ENCODE data around the gene RELA.
"Not testable (repeated sequence)": the region's sequence is repeated elsewhere in the genome, so short reads cannot be mapped to it uniquely, and the experiment has no call there.

The RELA gene

GRCh38 chr11:65672180-65672860 is 9.6 kb upstream of the RELA start:
- no peak for DNase-seq (ENCODE audit: low read depth)

DNA sequence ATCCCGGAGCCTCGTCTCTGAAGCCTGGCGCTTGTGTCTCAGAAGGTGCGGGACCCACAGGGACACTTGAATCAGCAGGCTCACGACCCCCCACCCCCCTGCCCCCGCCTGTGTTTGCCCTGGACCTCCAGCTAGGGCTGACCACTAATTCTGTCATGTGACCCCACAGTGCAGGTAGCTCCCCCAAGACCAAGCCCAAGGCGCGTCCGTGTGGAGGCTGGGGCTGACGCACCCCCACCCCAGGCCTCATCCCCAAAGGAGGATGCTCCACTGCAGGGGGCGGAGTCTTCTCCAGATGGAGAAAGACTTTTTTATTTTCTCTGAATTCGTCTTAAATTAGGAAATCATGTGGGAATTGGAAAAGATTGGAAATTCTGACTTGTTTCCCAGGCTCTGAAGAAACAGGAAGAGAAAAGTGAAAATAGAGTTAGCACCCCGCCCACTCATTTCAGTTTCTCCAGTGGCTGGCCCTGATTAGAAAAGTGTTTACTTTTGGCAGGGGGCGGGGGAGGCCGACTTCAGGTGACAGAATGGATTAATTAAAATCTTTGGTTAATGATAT is 1.0 kb upstream of the RELA start:
- peak; percentile 77 for DNase-seq (ENCODE audit: low read depth)

- DNase-seq (ENCODE audit: low read depth): no peak
These were observed 393 bp downstream of the RELA start for GRCh38 chr11:65662247-65662798.

GRCh38 chr11:65661599-65662246 is 993 bp downstream of the RELA start:
- no peak for DNase-seq (ENCODE audit: low read depth)

- not testable (repeated sequence) for DNase-seq (ENCODE audit: low read depth)
These were observed 1.8 kb downstream of the RELA start for GRCh38 chr11:65660908-65661307.

GRCh38 chr11:65660038-65660437 is 2.7 kb downstream of the RELA start:
- no peak for DNase-seq (ENCODE audit: low read depth)

DNA sequence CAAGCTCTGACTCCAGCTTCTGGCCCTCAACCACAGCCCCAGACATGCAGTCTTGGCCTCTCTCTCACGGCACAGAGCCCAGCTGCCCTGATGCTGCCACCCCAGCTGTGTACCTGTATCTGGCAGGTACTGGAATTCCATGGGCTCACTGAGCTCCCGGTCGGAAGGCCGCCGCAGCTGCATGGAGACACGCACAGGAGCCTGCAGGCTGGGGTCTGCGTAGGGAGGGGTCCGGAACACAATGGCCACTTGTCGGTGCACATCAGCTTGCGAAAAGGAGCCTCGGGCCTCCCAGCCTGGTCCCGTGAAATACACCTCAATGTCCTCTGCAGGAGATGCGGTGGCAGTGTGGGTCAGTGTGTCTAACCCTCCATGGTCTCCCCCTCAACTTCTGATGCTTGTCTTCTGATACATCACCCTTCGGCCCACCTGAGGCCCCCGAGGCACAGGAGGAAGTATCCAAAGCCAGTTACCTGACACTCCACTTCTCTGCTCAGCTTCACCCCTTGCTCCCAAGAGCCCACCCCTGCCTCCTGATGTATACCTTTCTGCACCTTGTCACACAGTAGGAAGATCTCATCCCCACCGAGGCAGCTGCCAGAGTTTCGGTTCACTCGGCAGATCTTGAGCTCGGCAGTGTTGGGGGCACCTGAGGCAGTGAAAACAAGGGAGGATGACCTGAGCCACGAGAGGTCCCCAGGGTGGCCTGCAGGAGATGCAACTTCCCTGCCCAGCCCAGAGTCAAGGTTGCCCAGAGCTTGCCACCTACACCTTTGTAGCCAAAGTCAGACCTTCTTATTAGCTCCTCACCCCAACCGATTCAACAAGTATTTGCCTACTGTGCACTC is 4.3 kb downstream of the RELA start:
- no peak for DNase-seq (ENCODE audit: low read depth)

GRCh38 chr11:65657426-65657825 is 5.3 kb downstream of the RELA start:
- no peak for DNase-seq (ENCODE audit: low read depth)

DNA sequence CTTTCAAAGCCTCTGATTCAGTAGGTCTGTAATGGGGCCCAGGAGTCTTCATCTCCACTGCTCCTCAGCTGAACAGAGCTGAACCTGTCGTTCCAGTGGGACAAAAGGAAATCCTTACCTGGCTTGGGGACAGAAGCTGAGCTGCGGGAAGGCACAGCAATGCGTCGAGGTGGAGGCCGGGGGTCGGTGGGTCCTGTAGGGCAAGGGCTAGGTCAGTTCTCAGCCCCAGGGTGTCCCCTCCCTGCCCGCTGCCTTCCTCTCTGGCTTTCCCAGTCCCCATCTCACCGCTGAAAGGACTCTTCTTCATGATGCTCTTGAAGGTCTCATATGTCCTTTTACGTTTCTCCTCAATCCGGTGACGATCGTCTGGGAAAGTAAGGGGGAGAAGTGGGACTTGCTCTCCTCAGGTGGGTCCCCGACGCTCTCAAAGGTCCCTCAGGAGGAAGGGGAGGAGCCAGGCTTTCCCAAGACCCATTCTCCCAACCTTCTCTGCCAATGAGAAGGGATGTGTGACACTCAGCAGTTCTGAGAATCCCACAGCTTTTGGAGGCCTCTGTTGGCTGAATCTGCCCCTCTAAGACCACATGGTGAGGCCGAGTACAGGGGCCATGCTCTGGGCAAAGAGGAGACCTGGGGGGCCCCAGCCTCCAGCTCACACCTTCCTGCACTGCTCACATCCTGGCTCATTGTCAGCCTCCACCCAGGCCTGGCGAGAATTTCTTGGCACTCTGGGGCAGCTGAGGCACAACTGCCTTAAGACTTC is 7.0 kb downstream of the RELA start:
- DNase-seq (ENCODE audit: low read depth): no peak

DNA sequence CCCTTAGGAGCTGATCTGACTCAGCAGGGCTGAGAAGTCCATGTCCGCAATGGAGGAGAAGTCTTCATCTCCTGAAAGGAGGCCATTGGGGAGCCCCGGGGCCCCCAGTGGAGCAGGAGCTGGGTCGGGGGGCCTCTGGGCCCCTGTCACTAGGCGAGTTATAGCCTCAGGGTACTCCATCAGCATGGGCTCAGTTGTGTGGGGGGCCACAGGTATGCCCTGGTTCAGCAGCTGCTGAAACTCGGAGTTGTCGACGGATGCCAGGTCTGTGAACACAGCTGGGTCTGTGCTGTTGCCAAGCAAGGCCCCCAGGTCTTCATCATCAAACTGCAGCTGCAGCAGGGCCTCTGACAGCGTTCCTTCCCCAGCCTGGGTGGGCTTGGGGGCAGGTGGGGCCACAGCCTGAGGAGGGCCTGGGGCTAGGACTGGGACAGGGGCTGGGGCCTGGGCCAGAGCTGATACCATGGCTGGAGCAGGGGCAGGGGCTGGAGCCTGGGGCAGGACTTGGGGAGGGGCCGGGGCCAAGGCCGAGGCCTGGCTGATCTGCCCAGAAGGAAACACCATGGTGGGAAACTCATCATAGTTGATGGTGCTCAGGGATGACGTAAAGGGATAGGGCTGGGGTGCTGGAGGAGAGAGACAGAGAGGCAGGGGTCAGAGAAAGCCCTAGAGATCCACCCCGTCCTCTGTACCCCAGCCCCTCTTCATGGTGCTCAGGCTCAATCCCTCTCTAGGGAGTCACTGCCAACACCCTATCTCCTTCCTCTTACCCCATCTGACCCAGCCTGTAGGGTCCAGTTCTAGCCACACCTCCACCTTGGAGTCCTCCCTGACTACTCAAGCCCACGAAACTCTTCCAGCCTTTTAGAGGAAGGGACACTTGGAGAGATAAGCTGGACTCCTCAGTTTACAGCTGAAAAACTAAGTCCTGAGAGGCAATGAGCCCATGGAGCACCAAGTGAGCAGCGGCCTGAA is 8.1 kb downstream of the RELA start:
- no peak for DNase-seq (ENCODE audit: low read depth)

DNA sequence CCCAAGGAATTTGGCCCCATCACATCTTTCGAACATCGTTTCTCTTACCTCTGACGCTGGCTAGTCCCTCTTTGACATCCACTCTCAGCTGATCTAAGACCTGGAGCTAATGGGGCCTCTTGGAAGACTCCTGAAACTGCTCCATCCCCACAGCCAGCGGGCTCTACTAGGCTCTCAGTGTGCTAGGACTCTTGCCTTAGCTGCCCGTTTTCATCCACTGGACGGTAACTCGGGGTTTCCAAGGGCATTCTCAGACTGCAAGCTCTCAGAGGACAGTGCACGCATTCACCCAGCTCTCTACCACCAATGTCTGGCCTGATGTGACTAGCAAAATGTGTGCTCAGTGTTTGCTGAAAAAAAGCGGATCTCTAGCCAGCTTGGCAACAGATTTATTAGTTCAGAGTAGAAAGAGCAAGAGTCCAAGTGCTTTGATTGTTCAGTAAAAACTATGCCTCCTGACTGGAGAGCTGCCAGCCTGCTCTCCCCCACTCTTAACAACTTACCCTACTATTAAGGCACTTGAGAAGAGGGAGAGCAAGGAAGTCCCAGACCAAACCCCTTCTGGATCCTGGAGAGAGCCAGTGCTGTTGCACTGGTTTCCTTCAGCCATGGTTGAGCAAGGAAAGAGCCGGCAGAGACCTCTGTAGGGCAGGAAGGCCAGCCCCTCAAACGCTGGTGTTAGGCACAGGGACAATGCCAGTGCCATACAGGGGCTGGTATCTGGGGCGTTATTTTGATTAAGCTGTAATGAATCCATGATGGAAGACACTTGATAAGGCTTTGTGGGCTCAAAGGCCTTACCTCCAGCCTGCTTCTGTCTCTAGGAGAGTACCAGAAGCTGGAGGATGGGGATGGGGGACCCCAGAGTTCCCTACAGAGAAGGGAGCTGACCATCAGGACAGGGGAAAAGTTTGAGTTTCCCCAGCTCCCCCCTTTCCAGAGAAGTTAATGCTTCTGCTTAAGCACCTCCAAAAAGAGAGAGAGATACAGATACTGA is 9.2 kb downstream of the RELA start:
- DNase-seq (ENCODE audit: low read depth): no peak

GRCh38 chr11:65652511-65653228 is 10.0 kb downstream of the RELA start:
- peak; percentile 93 for DNase-seq (ENCODE audit: low read depth)

DNA sequence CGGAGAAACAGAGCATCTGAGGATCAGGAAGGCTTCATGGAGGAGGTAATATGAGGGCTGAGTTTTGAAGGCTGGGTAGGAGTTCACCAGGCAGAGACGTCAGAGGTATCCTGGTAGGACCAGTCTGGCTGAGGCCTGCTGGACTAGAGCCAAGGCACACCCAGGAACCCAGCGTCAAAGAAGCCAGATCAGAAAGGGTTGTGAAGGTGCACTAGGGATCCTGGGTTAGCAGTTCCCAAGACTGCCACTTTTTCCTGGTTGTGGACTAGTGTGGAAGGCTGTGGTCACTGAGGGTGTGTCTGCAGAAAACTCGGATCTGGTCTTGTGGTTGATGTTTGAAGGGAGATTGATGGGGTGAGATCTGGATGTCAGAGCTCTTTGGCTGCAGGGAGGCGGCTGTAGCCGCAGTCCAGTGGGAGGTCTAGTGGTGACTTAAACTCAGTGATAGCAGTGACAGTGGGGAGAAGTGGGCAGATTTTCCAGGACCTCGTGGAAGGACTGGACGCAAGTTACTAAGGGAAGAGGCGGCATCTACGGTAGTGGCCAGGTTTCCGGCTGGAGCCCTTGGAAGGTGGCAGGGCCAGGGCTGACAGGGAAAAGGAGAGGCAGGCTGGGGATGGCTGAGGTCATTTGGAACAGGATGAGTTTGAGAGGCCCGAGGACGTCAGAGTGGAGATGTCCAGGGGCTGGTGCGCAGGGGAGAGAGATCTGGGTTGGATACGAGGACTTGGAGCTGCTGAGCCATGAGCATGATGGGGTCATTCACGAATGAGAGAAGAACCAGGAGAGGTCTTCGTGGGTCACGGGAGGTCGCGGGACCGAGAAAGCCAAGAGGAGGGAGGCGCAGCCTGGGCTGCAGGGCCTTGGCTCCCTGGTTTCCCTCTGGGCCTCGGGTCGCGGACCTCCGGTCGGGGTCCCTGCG is 10.9 kb downstream of the RELA start:
- no peak for DNase-seq (ENCODE audit: low read depth)

GRCh38 chr11:65651339-65651588 is 11.5 kb downstream of the RELA start:
- DNase-seq (ENCODE audit: low read depth): no peak

DNA sequence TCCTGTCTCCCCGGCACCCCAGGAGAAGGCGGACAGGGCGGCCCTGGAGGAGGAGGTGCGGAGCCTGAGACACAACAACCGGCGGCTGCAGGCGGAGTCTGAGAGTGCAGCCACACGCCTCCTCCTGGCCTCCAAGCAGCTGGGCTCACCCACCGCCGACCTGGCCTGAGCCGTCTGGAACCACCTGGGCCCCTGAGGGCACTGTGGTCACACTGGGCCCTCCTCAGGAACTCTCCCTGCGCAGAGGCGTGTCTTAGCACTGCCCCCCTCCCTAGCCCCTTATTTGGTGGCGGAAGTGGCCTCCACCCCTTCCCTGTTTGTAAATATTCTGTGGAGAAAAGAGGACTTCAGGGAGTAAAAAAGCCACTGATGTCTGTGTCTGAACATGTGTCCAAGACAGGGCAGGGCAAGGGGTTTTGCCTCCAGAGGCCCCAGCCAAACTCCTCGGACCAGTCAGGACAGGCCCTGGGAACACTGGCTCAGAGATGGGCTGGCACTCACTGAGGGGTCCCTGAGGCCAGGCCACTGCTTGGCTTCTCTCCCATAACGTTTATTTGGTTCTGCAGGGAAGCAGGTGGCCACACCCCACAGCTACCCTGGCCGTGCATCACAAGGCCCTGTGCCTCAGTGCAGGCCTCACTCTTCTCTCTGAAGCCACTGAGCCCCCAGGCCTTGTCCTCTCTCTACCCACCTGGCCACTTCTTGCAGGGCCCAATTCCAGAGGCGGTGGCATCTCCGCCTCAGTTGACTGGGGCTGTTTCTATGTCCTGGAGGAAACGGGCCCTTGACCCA is 12.0 kb downstream of the RELA start:
- DNase-seq (ENCODE audit: low read depth): no peak

- no peak for DNase-seq (ENCODE audit: low read depth)
These were observed 12.8 kb downstream of the RELA start for GRCh38 chr11:65649656-65650546.

Data from fibroblast of gingiva (primary cell).